ENCODE data around the gene SNX6.
A peak's percentile ranks its signal among the peaks of the same experiment; 100 is the strongest.
"Not testable (repeated sequence)": the region's sequence is repeated elsewhere in the genome, so short reads cannot be mapped to it uniquely, and the experiment has no call there.

SNX6 gene

GRCh38 chr14:34546272-34547135 is 83.4 kb downstream of the SNX6 start:
- no CpG with 5 or more reads among the region's 68 CpGs for WGBS, 2 experiments (ENCODE audit: insufficient coverage in 2 of 2)
- H3K9me3 ChIP-seq (ENCODE audit: control insufficient read depth, low read length); H3K4me1 ChIP-seq (ENCODE audit: control insufficient read depth, insufficient read depth, low read length, poor library complexity, severe bottlenecking); H3K27ac ChIP-seq (ENCODE audit: low read depth, low read length, severe bottlenecking); H3K4me3 ChIP-seq (ENCODE audit: extremely low read depth, insufficient read depth, low read length, poor library complexity, severe bottlenecking); H3K36me3 ChIP-seq (ENCODE audit: control insufficient read depth, insufficient read depth, low read length): not testable (repeated sequence)

- Histone ChIP-seq H3K4me1 (ENCODE audit: control insufficient read depth, insufficient read depth, low read length, poor library complexity, severe bottlenecking) (peaks cover 21% of the 10 kb centered on the region), H3K27ac (ENCODE audit: low read depth, low read length, severe bottlenecking) (peak overlapping the region; percentile 97), H3K4me3 (ENCODE audit: extremely low read depth, insufficient read depth, low read length, poor library complexity, severe bottlenecking) (peak overlapping the region; percentile 84), H3K36me3 (ENCODE audit: control insufficient read depth, insufficient read depth, low read length) (peaks cover 13% of the 10 kb centered on the region)
- 98 to 99% methylated on average over 11 of the region's 19 CpGs for WGBS, 2 experiments (ENCODE audit: insufficient coverage in 2 of 2)
- not testable (repeated sequence) for H3K9me3 ChIP-seq (ENCODE audit: control insufficient read depth, low read length)
These were observed 89.5 kb downstream of the SNX6 start for GRCh38 chr14:34540181-34541059.

- peaks cover 21% of the 10 kb centered on the region for H3K4me1 ChIP-seq (ENCODE audit: control insufficient read depth, insufficient read depth, low read length, poor library complexity, severe bottlenecking)
- 6 to 8% methylated on average over 35 to 43 of the region's 59 CpGs for WGBS, 2 experiments (ENCODE audit: insufficient coverage in 2 of 2)
- H3K27ac ChIP-seq (ENCODE audit: low read depth, low read length, severe bottlenecking) = peak within 1 kb of the TSS; percentile 97
- H3K36me3 ChIP-seq (ENCODE audit: control insufficient read depth, insufficient read depth, low read length) = peaks cover 14% of the 10 kb centered on the region
- H3K4me3 ChIP-seq (ENCODE audit: extremely low read depth, insufficient read depth, low read length, poor library complexity, severe bottlenecking) = peak within 1 kb of the TSS; percentile 84
- no peaks in the 10 kb centered on the region for H3K9me3 ChIP-seq (ENCODE audit: control insufficient read depth, low read length)
These were observed 90.4 kb downstream of the SNX6 start, which contains the start of gene EAPP for GRCh38 chr14:34539407-34540180. Gene EAPP, minus strand, starts transcription at chr14:34539701. Its CDS starts 73 bp downstream, at chr14:34539628.

GRCh38 chr14:34538871-34539406 is 91.0 kb downstream of the SNX6 start:
- peaks cover 20% of the 10 kb centered on the region for H3K36me3 ChIP-seq (ENCODE audit: control insufficient read depth, insufficient read depth, low read length)
- peak overlapping the region; percentile 84 for H3K4me3 ChIP-seq (ENCODE audit: extremely low read depth, insufficient read depth, low read length, poor library complexity, severe bottlenecking)
- H3K9me3 ChIP-seq (ENCODE audit: control insufficient read depth, low read length) = no peaks in the 10 kb centered on the region
- H3K4me1 ChIP-seq (ENCODE audit: control insufficient read depth, insufficient read depth, low read length, poor library complexity, severe bottlenecking) = peaks cover 21% of the 10 kb centered on the region
- H3K27ac ChIP-seq (ENCODE audit: low read depth, low read length, severe bottlenecking) = peak overlapping the region; percentile 97
- WGBS, 2 experiments (ENCODE audit: insufficient coverage in 2 of 2) = 1 to 4% methylated on average over 10 to 11 of the region's 15 CpGs

GRCh38 chr14:34538096-34538495 is 91.9 kb downstream of the SNX6 start:
- 88 to 98% methylated on average over 6 of the region's 6 CpGs for WGBS, 2 experiments (ENCODE audit: insufficient coverage in 2 of 2)
- H3K9me3 ChIP-seq (ENCODE audit: control insufficient read depth, low read length) = not testable (repeated sequence)
- Histone ChIP-seq H3K27ac (ENCODE audit: low read depth, low read length, severe bottlenecking) (peak overlapping the region; percentile 78), H3K36me3 (ENCODE audit: control insufficient read depth, insufficient read depth, low read length) (peaks cover 29% of the 10 kb centered on the region), H3K4me1 (ENCODE audit: control insufficient read depth, insufficient read depth, low read length, poor library complexity, severe bottlenecking) (peaks cover 21% of the 10 kb centered on the region), H3K4me3 (ENCODE audit: extremely low read depth, insufficient read depth, low read length, poor library complexity, severe bottlenecking) (peak overlapping the region; percentile 84)

- Histone ChIP-seq H3K36me3 (ENCODE audit: control insufficient read depth, insufficient read depth, low read length) (peaks cover 33% of the 10 kb centered on the region), H3K27ac (ENCODE audit: low read depth, low read length, severe bottlenecking) (peak overlapping the region; percentile 78), H3K9me3 (ENCODE audit: control insufficient read depth, low read length) (no peaks in the 10 kb centered on the region)
These were observed 92.3 kb downstream of the SNX6 start for GRCh38 chr14:34537677-34538009.

GRCh38 chr14:34536951-34537676 is 92.8 kb downstream of the SNX6 start:
- Histone ChIP-seq H3K27ac (ENCODE audit: low read depth, low read length, severe bottlenecking) (peak overlapping the region; percentile 78), H3K4me1 (ENCODE audit: control insufficient read depth, insufficient read depth, low read length, poor library complexity, severe bottlenecking) (peaks cover 21% of the 10 kb centered on the region), H3K36me3 (ENCODE audit: control insufficient read depth, insufficient read depth, low read length) (peaks cover 39% of the 10 kb centered on the region), H3K4me3 (ENCODE audit: extremely low read depth, insufficient read depth, low read length, poor library complexity, severe bottlenecking) (no peak overlapping the region), H3K9me3 (ENCODE audit: control insufficient read depth, low read length) (no peaks in the 10 kb centered on the region)
- WGBS, 2 experiments (ENCODE audit: insufficient coverage in 2 of 2) = 94 to 95% methylated on average over 2 to 3 of the region's 4 CpGs

More at GRCh38 chr14:34537677-34538009, 92.3 kb downstream of the SNX6 start:
- 100% methylated on average over 2 of the region's 4 CpGs for WGBS, 2 experiments (ENCODE audit: insufficient coverage in 2 of 2)
- Histone ChIP-seq H3K4me3 (ENCODE audit: extremely low read depth, insufficient read depth, low read length, poor library complexity, severe bottlenecking) (no peak overlapping the region), H3K4me1 (ENCODE audit: control insufficient read depth, insufficient read depth, low read length, poor library complexity, severe bottlenecking) (peaks cover 21% of the 10 kb centered on the region)

GRCh38 chr14:34527591-34527990 is 102.4 kb downstream of the SNX6 start:
- 100% methylated on average over 1 of the region's 1 CpG; no CpG with 5 or more reads in 1 of the 2 experiments for WGBS, 2 experiments (ENCODE audit: insufficient coverage in 2 of 2)
- peaks cover 89% of the 10 kb centered on the region for H3K36me3 ChIP-seq (ENCODE audit: control insufficient read depth, insufficient read depth, low read length)
- H3K27ac ChIP-seq (ENCODE audit: low read depth, low read length, severe bottlenecking) = no peak overlapping the region
- no peaks in the 10 kb centered on the region for H3K4me1 ChIP-seq (ENCODE audit: control insufficient read depth, insufficient read depth, low read length, poor library complexity, severe bottlenecking)
- H3K9me3 ChIP-seq (ENCODE audit: control insufficient read depth, low read length) = no peaks in the 10 kb centered on the region
- H3K4me3 ChIP-seq (ENCODE audit: extremely low read depth, insufficient read depth, low read length, poor library complexity, severe bottlenecking) = no peak overlapping the region

- not testable (repeated sequence) for H3K27ac ChIP-seq (ENCODE audit: low read depth, low read length, severe bottlenecking); H3K4me3 ChIP-seq (ENCODE audit: extremely low read depth, insufficient read depth, low read length, poor library complexity, severe bottlenecking); H3K9me3 ChIP-seq (ENCODE audit: control insufficient read depth, low read length); H3K4me1 ChIP-seq (ENCODE audit: control insufficient read depth, insufficient read depth, low read length, poor library complexity, severe bottlenecking)
- peaks cover 97% of the 10 kb centered on the region for H3K36me3 ChIP-seq (ENCODE audit: control insufficient read depth, insufficient read depth, low read length)
- WGBS, 2 experiments (ENCODE audit: insufficient coverage in 2 of 2) = 91 to 94% methylated on average over 5 to 6 of the region's 8 CpGs
These were observed 105.7 kb downstream of the SNX6 start for GRCh38 chr14:34524216-34524615.
